ENCODE results near the gene TP73. TPM values are rescaled to one million over a fixed set of nuclear protein-coding genes. Genes with fewer than 3 reads are reported as not detected.

Gene TP73
- total and polyA plus RNA-seq, 2 donors (not counting 1 experiment from before 2014, with no cell fraction given) = 1.2 to 2.4 TPM

- Mint-ChIP-seq H3K27me3 (peaks cover 24% of the 10 kb centered on the region), H3K4me1 (no peaks in the 10 kb centered on the region), H3K27ac (no peak overlapping the region), H3K9me3 (ENCODE audit: insufficient read depth) (no peaks in the 10 kb centered on the region), H3K4me3 (no peak overlapping the region)
- Histone ChIP-seq H3K27ac (ENCODE audit: low read length in 2 of 2) (no peak overlapping the region), H3K4me1 (ENCODE audit: control insufficient read depth in 2 of 2, insufficient read depth in 2 of 2, low read length in 2 of 2) (no peaks in the 10 kb centered on the region), H3K4me3 (ENCODE audit: control extremely low read depth in 1 of 5, extremely low read depth in 1 of 5, insufficient read depth in 1 of 5, low read depth in 2 of 5, low read length in 4 of 5) (no peak overlapping the region), H3K27me3 (replicated peaks in 1 of 4; ENCODE audit: control extremely low read depth in 1 of 4, control insufficient read depth in 3 of 4, insufficient read depth in 4 of 4, low read length in 3 of 4) (peaks cover 0 to 17% (median 0%) of the 10 kb centered on the region in 4 experiments), H4K20me1 (ENCODE audit: control insufficient read depth, insufficient read depth, low read length, poor library complexity, severe bottlenecking) (no peaks in the 10 kb centered on the region), H3K9ac (ENCODE audit: low read length) (no peak overlapping the region), H3K4me2 (replicated peaks; ENCODE audit: low read depth, low read length, poor library complexity, severe bottlenecking) (no peak overlapping the region), H3K9me3 (ENCODE audit: control extremely low read depth in 1 of 3, control insufficient read depth in 2 of 3, insufficient read depth in 1 of 3, low read length in 2 of 3) (no peaks in the 10 kb centered on the region), H3K79me2 (ENCODE audit: control insufficient read depth, insufficient read depth, low read length) (no peaks in the 10 kb centered on the region), H3K36me3 (replicated peaks in 1 of 2; ENCODE audit: control extremely low read depth in 1 of 2, control insufficient read depth in 1 of 2, extremely low read depth in 1 of 2, insufficient read depth in 2 of 2, low read length in 1 of 2) (no peaks in the 10 kb centered on the region), H2AFZ (ENCODE audit: insufficient read depth, low read depth, low read length, poor library complexity, severe bottlenecking) (no peak overlapping the region)
- no peak for ATAC-seq (ENCODE audit: low read depth)
- TF ChIP-seq, protein P1, sequence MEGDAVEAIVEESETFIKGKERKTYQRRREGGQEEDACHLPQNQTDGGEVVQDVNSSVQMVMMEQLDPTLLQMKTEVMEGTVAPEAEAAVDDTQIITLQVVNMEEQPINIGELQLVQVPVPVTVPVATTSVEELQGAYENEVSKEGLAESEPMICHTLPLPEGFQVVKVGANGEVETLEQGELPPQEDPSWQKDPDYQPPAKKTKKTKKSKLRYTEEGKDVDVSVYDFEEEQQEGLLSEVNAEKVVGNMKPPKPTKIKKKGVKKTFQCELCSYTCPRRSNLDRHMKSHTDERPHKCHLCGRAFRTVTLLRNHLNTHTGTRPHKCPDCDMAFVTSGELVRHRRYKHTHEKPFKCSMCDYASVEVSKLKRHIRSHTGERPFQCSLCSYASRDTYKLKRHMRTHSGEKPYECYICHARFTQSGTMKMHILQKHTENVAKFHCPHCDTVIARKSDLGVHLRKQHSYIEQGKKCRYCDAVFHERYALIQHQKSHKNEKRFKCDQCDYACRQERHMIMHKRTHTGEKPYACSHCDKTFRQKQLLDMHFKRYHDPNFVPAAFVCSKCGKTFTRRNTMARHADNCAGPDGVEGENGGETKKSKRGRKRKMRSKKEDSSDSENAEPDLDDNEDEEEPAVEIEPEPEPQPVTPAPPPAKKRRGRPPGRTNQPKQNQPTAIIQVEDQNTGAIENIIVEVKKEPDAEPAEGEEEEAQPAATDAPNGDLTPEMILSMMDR (IDR thresholded peaks at IDR 0.05) = no peak
- no peak for TF ChIP-seq EZH2 (IDR thresholded peaks at IDR 0.05; ENCODE audit: borderline replicate concordance, insufficient read depth, low read depth, low read length, poor library complexity, severe bottlenecking)
- POLR2A ChIA-PET = no interaction called here
- WGBS (ENCODE audit: insufficient coverage) = 91% methylated on average over 22 of the region's 24 CpGs
- no peak for DNase-seq
- intact Hi-C loops (cut with micrococcal nuclease) = no loop called here
- CTCF ChIA-PET = interaction anchor here (1.3 kb wide), 1 partner anchor 13 kb away, joined by 5 read pairs; no protein-coding TSS in a partner anchor
Measured at GRCh38 chr1:3711780-3712451, 59.6 kb downstream of the TP73 start.

All from B cell (primary cell).